Hematopoietic multipotent progenitor cell treated with erythropoietin and hydrocortisone succinate and interleukin-3 and kit ligand, for 17 days (in vitro differentiated cells): Measurements from ENCODE around the gene ST6GALNAC1.

Source experiments
- DNase-seq: peaks from one replicate; pipeline ENCODE4 v3.0.0-alpha.2; 2015; ENCODE audit warnings: low spot score

The ST6GALNAC1 gene, protein sequence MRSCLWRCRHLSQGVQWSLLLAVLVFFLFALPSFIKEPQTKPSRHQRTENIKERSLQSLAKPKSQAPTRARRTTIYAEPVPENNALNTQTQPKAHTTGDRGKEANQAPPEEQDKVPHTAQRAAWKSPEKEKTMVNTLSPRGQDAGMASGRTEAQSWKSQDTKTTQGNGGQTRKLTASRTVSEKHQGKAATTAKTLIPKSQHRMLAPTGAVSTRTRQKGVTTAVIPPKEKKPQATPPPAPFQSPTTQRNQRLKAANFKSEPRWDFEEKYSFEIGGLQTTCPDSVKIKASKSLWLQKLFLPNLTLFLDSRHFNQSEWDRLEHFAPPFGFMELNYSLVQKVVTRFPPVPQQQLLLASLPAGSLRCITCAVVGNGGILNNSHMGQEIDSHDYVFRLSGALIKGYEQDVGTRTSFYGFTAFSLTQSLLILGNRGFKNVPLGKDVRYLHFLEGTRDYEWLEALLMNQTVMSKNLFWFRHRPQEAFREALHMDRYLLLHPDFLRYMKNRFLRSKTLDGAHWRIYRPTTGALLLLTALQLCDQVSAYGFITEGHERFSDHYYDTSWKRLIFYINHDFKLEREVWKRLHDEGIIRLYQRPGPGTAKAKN

DNA sequence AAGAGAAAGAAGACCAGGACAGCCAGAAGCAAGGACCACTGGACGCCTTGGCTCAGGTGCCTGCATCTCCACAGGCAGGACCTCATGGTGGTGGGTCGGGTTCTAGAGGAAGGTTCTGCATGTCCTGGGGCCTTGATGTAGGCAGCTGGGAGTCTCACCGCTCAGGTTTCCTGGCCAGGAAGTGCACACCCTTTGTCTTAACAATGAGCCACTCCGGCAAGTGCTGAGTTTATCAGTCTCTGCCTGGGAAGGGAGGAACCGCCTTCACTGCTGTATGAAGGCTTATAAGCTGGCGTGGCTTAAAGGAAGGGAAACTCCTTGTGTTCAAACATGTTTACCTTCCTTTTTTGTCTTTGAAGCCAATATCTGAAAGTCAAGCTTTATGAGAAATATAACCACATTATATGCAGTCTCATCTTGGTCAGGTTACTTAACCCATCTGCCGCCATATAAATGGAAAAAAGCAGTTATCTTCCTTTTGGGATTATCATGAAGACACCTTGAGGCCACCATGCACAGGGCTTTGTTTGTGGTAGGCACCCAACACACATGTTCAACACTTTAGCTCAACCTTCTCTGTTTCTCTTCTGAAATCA, at the start of gene ST6GALNAC1:
ST6GALNAC1 (minus strand) TSS at position 205 of the 596 bp plus-strand sequence; CDS start at position 86, 119 bp downstream.
- DNase-seq, result peak; percentile 50

DNA sequence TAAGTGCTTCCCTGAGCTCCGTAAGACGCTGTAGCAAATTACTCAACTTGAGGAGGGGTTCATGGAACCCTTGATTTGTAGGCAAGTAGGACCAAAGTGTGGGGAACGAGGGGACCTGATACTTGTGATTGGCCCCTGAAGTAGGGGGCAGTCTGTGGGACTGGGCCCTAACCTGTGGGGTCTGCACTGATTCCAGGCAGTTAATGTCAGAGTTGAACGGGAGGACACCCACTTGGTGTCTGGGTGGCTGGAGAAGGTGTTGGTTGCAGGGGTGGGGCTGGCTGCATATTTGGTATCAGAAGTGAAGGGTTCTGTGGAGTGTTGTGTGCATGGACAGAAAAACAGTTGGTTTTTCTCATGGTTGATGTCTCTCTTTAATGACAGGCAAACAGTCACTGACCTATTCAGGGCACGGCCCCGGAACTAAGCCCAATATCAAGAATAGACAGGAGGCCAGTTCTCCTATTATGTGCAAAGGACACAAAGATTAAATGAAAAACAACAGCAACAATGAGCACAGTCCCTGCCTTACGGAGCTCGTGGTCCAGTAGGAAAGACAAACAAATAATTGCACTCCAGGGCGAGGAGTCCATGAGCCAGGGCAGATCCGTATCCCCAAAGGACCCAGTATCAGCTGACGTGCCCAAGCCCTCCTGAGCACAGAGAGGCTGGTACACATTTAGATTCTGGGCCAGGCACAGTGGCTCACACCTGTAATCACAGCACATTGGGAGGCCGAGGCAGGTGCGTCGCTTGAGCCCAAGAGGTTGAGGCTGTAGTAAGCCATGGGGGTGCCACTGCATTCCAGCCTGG, 48.0 kb upstream of the ST6GALNAC1 start:
- DNase-seq, result no peak

DNA sequence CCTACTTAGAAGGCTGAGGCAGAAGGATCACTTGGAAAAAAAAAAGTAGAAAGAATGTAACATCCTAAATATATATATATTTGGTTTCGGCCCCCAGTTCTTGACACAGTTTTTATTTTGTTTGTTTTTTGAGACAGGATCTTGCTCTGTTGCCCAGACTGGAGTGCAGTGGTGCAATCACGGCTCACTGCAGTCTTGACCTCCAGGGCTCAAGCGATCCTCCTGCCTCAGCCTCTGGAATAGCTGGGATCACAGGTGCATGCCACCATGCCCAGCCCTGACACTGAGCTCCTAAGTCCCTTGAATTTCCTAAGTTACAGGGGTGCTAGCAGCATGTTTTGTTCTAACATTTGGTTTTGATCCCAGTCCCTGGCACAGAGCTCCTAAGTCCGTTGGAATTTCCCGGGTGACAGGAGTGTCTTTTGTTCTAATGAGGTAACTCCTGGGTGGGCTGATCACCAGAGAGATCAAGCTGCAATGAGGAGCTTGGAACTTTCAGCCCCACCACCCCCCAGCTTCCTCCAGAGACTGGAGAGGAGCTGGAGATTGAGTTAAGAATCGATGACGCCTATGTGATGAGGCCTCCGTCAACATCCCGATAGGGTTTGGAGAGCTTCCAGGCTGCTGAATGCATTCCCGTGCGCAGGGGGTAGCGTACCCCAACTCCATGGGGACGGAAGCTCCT, 47.2 kb upstream of the ST6GALNAC1 start:
- no peak for DNase-seq

DNA sequence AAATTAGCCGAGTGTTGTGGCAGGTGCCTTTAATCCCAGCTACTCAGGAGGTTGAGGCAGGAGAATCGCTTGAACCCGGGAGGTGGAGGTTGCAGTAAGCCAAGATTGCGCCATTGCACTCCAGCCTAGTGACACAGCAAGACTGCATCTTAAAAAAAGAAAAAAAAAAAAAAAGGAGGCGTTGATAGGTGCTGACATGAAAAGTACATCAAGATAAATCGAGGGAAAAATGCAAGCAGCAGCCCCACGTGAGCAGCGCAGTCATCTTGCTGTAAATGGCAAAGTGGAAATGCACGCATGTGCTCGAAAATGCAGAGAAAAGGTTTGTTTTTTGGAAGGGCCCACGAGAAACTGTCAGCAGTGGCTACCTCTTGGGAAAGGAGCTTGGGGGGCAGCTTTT, 46.3 kb upstream of the ST6GALNAC1 start:
- no peak for DNase-seq

GRCh38 chr17:76688165-76688622, 44.6 kb upstream of the ST6GALNAC1 start:
- no peak for DNase-seq

- DNase-seq, result no peak
These were observed 44.0 kb upstream of the ST6GALNAC1 start for GRCh38 chr17:76687298-76688164.

- no peak for DNase-seq
These were observed 43.2 kb upstream of the ST6GALNAC1 start for GRCh38 chr17:76686538-76687297.

DNA sequence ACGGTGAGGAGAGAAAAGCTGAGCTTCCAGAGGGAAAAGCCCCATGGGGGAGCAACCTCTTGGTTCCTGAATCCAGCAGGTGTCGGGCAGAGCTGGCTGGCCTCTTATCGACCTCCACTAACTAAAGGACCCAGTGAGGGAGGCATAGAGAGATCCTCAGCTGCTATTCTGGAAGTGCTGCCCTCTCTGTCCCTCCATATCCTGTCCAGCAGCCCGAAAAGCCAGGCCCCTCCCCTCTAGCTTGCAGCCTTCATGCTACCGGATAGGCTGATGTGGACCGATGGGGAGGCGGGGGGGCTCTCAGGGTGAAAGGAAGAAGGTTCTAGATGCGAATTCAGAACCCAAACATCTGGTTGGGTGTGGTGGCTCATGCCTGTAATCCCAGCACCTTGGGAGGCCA, 42.3 kb upstream of the ST6GALNAC1 start:
- DNase-seq, result no peak

DNA sequence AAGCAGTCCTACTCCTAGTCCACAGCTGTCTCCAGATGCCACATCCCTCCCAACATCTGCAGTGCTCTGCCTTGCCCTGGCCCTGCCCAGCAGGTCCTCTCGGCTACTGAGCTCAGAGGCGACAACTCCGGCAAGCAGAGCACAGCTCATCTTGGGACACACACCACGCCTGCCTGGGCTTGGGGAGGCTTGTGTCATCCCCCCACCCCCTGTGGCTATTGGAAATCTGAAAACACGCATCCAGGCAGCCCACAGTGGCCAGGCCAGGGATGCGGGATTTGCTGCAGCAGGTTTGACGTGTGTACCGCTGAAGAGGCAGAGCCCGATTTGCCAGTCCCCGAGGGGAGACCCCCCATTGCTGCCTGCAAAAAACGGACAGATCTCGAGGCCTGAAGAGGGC, 41.8 kb upstream of the ST6GALNAC1 start:
- DNase-seq, result no peak

GRCh38 chr17:76684756-76685155, 41.2 kb upstream of the ST6GALNAC1 start:
- DNase-seq, result no peak

GRCh38 chr17:76683921-76684745, 40.6 kb upstream of the ST6GALNAC1 start:
- DNase-seq, result no peak

- no peak for DNase-seq
These were observed 39.6 kb upstream of the ST6GALNAC1 start for GRCh38 chr17:76683011-76683755.

DNA sequence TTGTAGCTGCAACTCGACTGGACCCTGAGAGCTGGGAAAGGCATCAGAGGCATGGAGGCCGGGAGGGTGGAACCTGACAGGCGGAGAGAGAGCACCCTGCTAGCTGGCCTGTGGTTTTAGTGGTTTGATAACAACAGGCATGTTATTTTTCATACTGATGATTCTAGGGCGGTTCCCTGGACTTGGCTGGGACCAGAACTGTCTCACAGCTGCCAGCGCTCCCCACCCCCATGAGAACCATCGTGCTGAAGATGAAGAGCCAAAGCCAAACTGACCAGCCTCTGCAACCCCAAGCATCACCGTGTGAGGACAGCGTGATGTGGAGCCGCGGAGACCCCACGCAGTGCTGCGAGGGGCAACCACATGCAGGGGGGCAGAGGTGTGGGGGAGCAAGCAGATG, 38.7 kb upstream of the ST6GALNAC1 start:
- DNase-seq, result peak; percentile 51

- peak; percentile 83 for DNase-seq
These were observed 37.9 kb upstream of the ST6GALNAC1 start for GRCh38 chr17:76681222-76682137.

- DNase-seq, result no peak
These were observed 35.7 kb upstream of the ST6GALNAC1 start for GRCh38 chr17:76679239-76679638.

DNA sequence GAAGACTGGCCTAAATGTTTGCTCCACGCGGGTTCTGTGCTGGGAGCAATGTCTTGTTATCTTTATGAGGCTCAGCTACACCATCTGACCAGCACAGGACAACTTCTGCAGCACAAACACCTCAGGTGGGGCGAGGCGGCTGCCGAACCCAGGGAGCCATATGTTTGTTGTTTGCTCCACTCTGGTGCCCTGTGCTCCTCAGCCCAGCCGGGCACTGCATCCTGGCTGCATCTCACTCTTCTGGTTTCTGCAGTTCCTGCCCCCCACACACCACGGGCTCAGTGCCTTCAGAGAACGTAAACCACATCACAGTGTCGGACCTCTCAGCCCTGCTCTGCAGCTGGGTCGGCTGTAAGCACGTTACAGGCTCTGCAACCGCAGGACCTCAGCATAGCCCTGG, 34.8 kb upstream of the ST6GALNAC1 start:
- no peak for DNase-seq

- DNase-seq, result no peak
These were observed 33.8 kb upstream of the ST6GALNAC1 start for GRCh38 chr17:76677406-76677805.
